ENCODE data around the gene TENT5A. TPM values are rescaled to one million over a fixed set of nuclear protein-coding genes. Genes with fewer than 3 reads are reported as not detected.

TENT5A gene
- total and polyA plus RNA-seq, 2 donors (not counting 3 experiments of a cell fraction or from before 2014, with no cell fraction given): 0.26 to 1.2 TPM

- H3K27ac ChIP-seq (ENCODE audit: insufficient read depth, low read depth, low read length): no peak overlapping the region
- H3K4me3 ChIP-seq (replicated peaks in 1 of 3; ENCODE audit: insufficient read depth in 1 of 3, low read depth in 1 of 3, low read length in 3 of 3): no peak overlapping the region
- no peak overlapping the region for H3K9ac ChIP-seq (replicated peaks; ENCODE audit: extremely low read depth, insufficient read depth, low read length)
- no peak for DNase-seq (ENCODE audit: low read depth, low spot score)
- H3K9me3 ChIP-seq (replicated peaks; ENCODE audit: control insufficient read depth, insufficient read depth, low read length): no peaks in the 10 kb centered on the region
- no peaks in the 10 kb centered on the region for H3K4me1 ChIP-seq (ENCODE audit: control insufficient read depth, extremely low read depth, insufficient read depth, low read length)
- intact Hi-C loops (cut with micrococcal nuclease) (no loop called here), dilution Hi-C loops (cut with MboI; ENCODE audit: extremely low pct_ligation_motif_present, low sequenced_read_pairs) (no loop called here)
- BruUV-seq (replicated peaks): no TSS peak
- H2AFZ ChIP-seq (ENCODE audit: low read depth, low read length): no peak overlapping the region
- no peaks in the 10 kb centered on the region for H3K9me1 ChIP-seq (replicated peaks; ENCODE audit: control insufficient read depth, extremely low read depth, insufficient read depth, low read length)
- no peaks in the 10 kb centered on the region for H3K79me2 ChIP-seq (ENCODE audit: control insufficient read depth, insufficient read depth, low read length)
- no peak for FAIRE-seq
- no peaks in the 10 kb centered on the region for H4K20me1 ChIP-seq (replicated peaks; ENCODE audit: control insufficient read depth, extremely low read depth, insufficient read depth, low read length)
- H3K36me3 ChIP-seq (ENCODE audit: control insufficient read depth in 2 of 2, extremely low read depth in 1 of 2, insufficient read depth in 2 of 2, low read length in 2 of 2): no peaks in the 10 kb centered on the region
- no peak overlapping the region for H3K4me2 ChIP-seq (ENCODE audit: insufficient read depth, low read length)
- no peak for TF ChIP-seq CTCF (IDR thresholded peaks at IDR 0.05; ENCODE audit: extremely low read depth in 1 of 2, insufficient read depth in 1 of 2, low read depth in 1 of 2, low read length in 2 of 2)
- TF ChIP-seq GATA2 (IDR thresholded peaks at IDR 0.05; ENCODE audit: insufficient read depth, insufficient read length, low read depth, low read length): no peak
- TF ChIP-seq FOS (IDR thresholded peaks at IDR 0.05; ENCODE audit: borderline replicate concordance, insufficient read depth, low read length): no peak
- TF ChIP-seq POLR2AphosphoS5 (IDR thresholded peaks at IDR 0.05; ENCODE audit: insufficient read depth, low read depth, low read length): no peak
- TF ChIP-seq POLR2A (IDR thresholded peaks at IDR 0.05; ENCODE audit: low read depth, low read length): no peak
- TF ChIP-seq EZH2 (IDR thresholded peaks at IDR 0.05; ENCODE audit: borderline replicate concordance, low read depth, low read length, severe bottlenecking): no peak
- TF ChIP-seq MAX (IDR thresholded peaks at IDR 0.05; ENCODE audit: insufficient read depth, insufficient read length): no peak
- no peak for TF ChIP-seq JUN (IDR thresholded peaks at IDR 0.05; ENCODE audit: borderline replicate concordance, insufficient read depth, insufficient read length, low read depth)
- no peak for TF ChIP-seq MYC (IDR thresholded peaks at IDR 0.05; ENCODE audit: low read depth, low read length)
- POLR2A ChIA-PET: no interaction called here
- no peaks in the 10 kb centered on the region for H3K27me3 ChIP-seq (ENCODE audit: control insufficient read depth in 2 of 2, insufficient read depth in 2 of 2, low read length in 2 of 2)
- CTCF ChIA-PET: interaction anchor here (0.9 to 1.5 kb wide), 2 partner anchors 9 to 10 kb away, joined by 3 to 5 read pairs; no protein-coding TSS in a partner anchor
These were observed 8.3 kb downstream of the TENT5A start for GRCh38 chr6:81744131-81744530.
